MM.1S (cell line): Measurements from ENCODE around the gene TGM3.

Experiments used
- CTCF ChIP-seq: fragments of 300-600 bp; sonication (generic); IDR thresholded peaks from 2 replicates; pipeline ENCODE4 v1.5.1; 2016; ENCODE audit warnings: antibody characterized with exemption, low read length, mixed read lengths
- EZH2phosphoT487 ChIP-seq: fragments of 300-600 bp; sonication (generic); IDR thresholded peaks from 2 replicates; pipeline ENCODE4 v1.6.1; 2018; ENCODE audit warnings: antibody characterized with exemption, low read length

- no peak for TF ChIP-seq CTCF
- TF ChIP-seq EZH2phosphoT487 = no peak
These were observed 54.0 kb downstream of the TGM3 start for GRCh38 chr20:2349801-2350200.
